ENCODE measurements around the gene DCLRE1A.

- TF ChIP-seq DPF2 (CRISPR knock-in tag; IDR thresholded peaks at IDR 0.05; ENCODE audit: borderline replicate concordance, low read depth): no peak
- TF ChIP-seq REST (IDR thresholded peaks at IDR 0.05; ENCODE audit: borderline replicate concordance in 1 of 2, low read depth in 1 of 2, low read length in 2 of 2): no peak
These were observed 37.6 kb upstream of the DCLRE1A start for GRCh38 chr10:113891476-113891875.
